HepG2 (cell line): ENCODE data around the gene RPL3. TPM values are rescaled to one million over a fixed set of nuclear protein-coding genes. Genes with fewer than 3 reads are reported as not detected.

Experiments used
- CEBPB ChIP-seq: IDR thresholded peaks from 2 replicates; pipeline ENCODE4 v1.6.1; 2011; ENCODE audit warnings: low read depth, low read length, improper control_type of control experiment, borderline replicate concordance
- RELA ChIP-seq: sonication (generic); formaldehyde crosslinking; IDR thresholded peaks from 2 replicates; pipeline ENCODE4 v1.4.0; 2020; ENCODE audit warnings: missing genetic modification reagents
- ZBTB21 ChIP-seq: sonication (generic); formaldehyde crosslinking; IDR thresholded peaks from 2 replicates; pipeline ENCODE4 v1.4.0; 2020; ENCODE audit warnings: missing genetic modification reagents
- ZKSCAN1 ChIP-seq: fragments of 150-350 bp; IDR thresholded peaks from 2 replicates; pipeline ENCODE4 v1.6.1; 2014; ENCODE audit warnings: low read length
- ZNF10 ChIP-seq: sonication (generic); formaldehyde crosslinking; IDR thresholded peaks from 2 replicates; pipeline ENCODE4 v1.4.0; 2020; ENCODE audit warnings: mild to moderate bottlenecking, low read depth, missing genetic modification reagents, borderline replicate concordance
- ZNF44 ChIP-seq: sonication (generic); formaldehyde crosslinking; IDR thresholded peaks from 2 replicates; pipeline ENCODE4 v1.5.1; 2020; ENCODE audit warnings: mild to moderate bottlenecking, missing genetic modification reagents
- ZSCAN25 ChIP-seq: sonication (generic); formaldehyde crosslinking; IDR thresholded peaks from 2 replicates; pipeline ENCODE4 v1.8.0; 2022; ENCODE audit warnings: mild to moderate bottlenecking, missing genetic modification reagents
- polyA plus RNA-seq, 8 experiments: library from polyadenylated mRNA; depleted of rRNA in 3 of 8; stranded (reverse) in 7 of 8; unstranded in 1 of 8; fragments of >200 nt; fragmentation: Illumina TruSeq in 4 of 8; extraction: Trizol in 4 of 8; gene quantifications; 2 replicates each; pipeline versions ENCODE4 v1.2.1 to v1.2.3, GENCODE V29; 2011 to 2016; ENCODE audit warnings: low read depth in 4 of 8, missing spikeins in 1 of 8, mixed read lengths in 1 of 8; ENCODE audit not compliant: insufficient read depth in 1 of 8
- total RNA-seq, 5 experiments: library from RNA; depleted of rRNA; stranded (reverse); fragments of >200 nt; fragmentation: Illumina TruSeq; extraction: Trizol; gene quantifications; 2 replicates each; pipeline ENCODE4 v1.2.3, GENCODE V29; 2016; ENCODE audit warnings: low read depth in 1 of 5
- TF ChIP-seq, protein P1 (sequence below), 2 experiments: sonication (generic) in 1 of 2; formaldehyde crosslinking in 1 of 2; IDR thresholded peaks; 2 replicates each; pipeline versions ENCODE4 v1.4.0 to v1.6.1; 2018 to 2020; ENCODE audit warnings: missing genetic modification reagents in 2 of 2, borderline replicate concordance in 1 of 2, low read depth in 1 of 2, mild to moderate bottlenecking in 1 of 2, missing biosample characterization in 1 of 2
- TF ChIP-seq, protein P2 (sequence below): sonication (generic); formaldehyde crosslinking; IDR thresholded peaks from 2 replicates; pipeline ENCODE4 v1.4.0; 2020; ENCODE audit warnings: missing genetic modification reagents
- TF ChIP-seq, protein P3 (sequence below): sonication (generic); formaldehyde crosslinking; IDR thresholded peaks from 2 replicates; pipeline ENCODE4 v1.5.1; 2020; ENCODE audit warnings: mild to moderate bottlenecking, moderate library complexity, missing genetic modification reagents
- TF ChIP-seq, protein P4 (sequence below): sonication (generic); formaldehyde crosslinking; IDR thresholded peaks from 2 replicates; pipeline ENCODE4 v1.8.0; 2022; ENCODE audit warnings: missing genetic modification reagents, mild to moderate bottlenecking, moderate library complexity, borderline replicate concordance
- TF ChIP-seq, protein P5 (sequence below): sonication (generic); formaldehyde crosslinking; IDR thresholded peaks from 2 replicates; pipeline ENCODE4 v1.9.0; 2022; ENCODE audit warnings: low read depth, missing genetic modification reagents
- TF ChIP-seq, protein P6 (sequence below): sonication (generic); formaldehyde crosslinking; IDR thresholded peaks from 2 replicates; pipeline ENCODE4 v1.4.0; 2020; ENCODE audit warnings: mild to moderate bottlenecking, low read depth, missing genetic modification reagents
- TF ChIP-seq, protein P7 (sequence below): sonication (generic); formaldehyde crosslinking; IDR thresholded peaks from 2 replicates; pipeline ENCODE4 v1.5.1; 2020; ENCODE audit warnings: mild to moderate bottlenecking, missing genetic modification reagents, moderate library complexity

RPL3 gene
- total and polyA plus RNA-seq, 2 of the 13 experiments (the other 11 are each of a cell fraction or from before 2014, with no cell fraction given) = 1,051 to 3,279 TPM

DNA sequence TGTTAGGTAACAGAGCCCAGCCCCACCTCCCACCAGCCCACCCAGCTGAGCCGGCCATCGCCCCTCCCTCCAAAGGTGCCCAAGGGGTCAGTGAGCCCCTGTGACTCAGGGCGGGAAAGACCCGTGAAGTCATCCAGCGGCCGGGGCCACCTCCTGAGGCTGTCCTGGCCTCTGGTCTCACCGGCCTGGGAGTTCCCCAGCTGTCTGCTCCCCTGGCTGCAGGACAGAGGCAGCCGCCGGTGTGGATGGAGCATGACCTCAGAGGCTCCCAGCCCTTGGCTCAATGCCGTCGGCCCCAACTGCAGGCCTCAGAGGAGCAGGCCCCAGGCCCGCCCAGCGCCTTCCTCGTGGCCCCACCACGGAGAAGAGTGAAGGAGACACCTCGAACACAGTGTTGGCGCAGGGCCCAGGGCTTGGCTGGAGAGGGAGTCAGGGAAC lies 28.7 kb downstream of the RPL3 start (continued):
- TF ChIP-seq, protein P1, sequence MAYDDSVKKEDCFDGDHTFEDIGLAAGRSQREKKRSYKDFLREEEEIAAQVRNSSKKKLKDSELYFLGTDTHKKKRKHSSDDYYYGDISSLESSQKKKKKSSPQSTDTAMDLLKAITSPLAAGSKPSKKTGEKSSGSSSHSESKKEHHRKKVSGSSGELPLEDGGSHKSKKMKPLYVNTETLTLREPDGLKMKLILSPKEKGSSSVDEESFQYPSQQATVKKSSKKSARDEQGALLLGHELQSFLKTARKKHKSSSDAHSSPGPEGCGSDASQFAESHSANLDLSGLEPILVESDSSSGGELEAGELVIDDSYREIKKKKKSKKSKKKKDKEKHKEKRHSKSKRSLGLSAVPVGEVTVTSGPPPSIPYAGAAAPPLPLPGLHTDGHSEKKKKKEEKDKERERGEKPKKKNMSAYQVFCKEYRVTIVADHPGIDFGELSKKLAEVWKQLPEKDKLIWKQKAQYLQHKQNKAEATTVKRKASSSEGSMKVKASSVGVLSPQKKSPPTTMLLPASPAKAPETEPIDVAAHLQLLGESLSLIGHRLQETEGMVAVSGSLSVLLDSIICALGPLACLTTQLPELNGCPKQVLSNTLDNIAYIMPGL (CRISPR knock-in tag; IDR thresholded peaks at IDR 0.05; ENCODE audit: borderline replicate concordance in 1 of 2, low read depth in 1 of 2) = 0 out of 4 replicates have a peak, but pooled peaks of 1 of the 2 experiments have one; percentile 22
- TF ChIP-seq, protein P2, sequence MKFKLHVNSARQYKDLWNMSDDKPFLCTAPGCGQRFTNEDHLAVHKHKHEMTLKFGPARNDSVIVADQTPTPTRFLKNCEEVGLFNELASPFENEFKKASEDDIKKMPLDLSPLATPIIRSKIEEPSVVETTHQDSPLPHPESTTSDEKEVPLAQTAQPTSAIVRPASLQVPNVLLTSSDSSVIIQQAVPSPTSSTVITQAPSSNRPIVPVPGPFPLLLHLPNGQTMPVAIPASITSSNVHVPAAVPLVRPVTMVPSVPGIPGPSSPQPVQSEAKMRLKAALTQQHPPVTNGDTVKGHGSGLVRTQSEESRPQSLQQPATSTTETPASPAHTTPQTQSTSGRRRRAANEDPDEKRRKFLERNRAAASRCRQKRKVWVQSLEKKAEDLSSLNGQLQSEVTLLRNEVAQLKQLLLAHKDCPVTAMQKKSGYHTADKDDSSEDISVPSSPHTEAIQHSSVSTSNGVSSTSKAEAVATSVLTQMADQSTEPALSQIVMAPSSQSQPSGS (CRISPR knock-in tag) = 0 out of 2 replicates have a peak, but pooled peaks have one; percentile 14
- TF ChIP-seq, protein P3, sequence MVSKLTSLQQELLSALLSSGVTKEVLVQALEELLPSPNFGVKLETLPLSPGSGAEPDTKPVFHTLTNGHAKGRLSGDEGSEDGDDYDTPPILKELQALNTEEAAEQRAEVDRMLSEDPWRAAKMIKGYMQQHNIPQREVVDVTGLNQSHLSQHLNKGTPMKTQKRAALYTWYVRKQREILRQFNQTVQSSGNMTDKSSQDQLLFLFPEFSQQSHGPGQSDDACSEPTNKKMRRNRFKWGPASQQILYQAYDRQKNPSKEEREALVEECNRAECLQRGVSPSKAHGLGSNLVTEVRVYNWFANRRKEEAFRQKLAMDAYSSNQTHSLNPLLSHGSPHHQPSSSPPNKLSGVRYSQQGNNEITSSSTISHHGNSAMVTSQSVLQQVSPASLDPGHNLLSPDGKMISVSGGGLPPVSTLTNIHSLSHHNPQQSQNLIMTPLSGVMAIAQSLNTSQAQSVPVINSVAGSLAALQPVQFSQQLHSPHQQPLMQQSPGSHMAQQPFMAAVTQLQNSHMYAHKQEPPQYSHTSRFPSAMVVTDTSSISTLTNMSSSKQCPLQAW (CRISPR knock-in tag) = peak; percentile 58; the same call in 1 of the 2 replicates
- TF ChIP-seq RELA (peak; percentile 88; the same call in 1 of the 2 replicates), ZNF44 (no peak), ZBTB21 (CRISPR knock-in tag) (0 out of 2 replicates have a peak, but pooled peaks have one; percentile 16), ZNF10 (CRISPR knock-in tag) (no peak), ZKSCAN1 (no peak), CEBPB (no peak), ZSCAN25 (CRISPR knock-in tag) (peak; percentile 63; the same call in 1 of the 2 replicates)
- TF ChIP-seq, protein P4, sequence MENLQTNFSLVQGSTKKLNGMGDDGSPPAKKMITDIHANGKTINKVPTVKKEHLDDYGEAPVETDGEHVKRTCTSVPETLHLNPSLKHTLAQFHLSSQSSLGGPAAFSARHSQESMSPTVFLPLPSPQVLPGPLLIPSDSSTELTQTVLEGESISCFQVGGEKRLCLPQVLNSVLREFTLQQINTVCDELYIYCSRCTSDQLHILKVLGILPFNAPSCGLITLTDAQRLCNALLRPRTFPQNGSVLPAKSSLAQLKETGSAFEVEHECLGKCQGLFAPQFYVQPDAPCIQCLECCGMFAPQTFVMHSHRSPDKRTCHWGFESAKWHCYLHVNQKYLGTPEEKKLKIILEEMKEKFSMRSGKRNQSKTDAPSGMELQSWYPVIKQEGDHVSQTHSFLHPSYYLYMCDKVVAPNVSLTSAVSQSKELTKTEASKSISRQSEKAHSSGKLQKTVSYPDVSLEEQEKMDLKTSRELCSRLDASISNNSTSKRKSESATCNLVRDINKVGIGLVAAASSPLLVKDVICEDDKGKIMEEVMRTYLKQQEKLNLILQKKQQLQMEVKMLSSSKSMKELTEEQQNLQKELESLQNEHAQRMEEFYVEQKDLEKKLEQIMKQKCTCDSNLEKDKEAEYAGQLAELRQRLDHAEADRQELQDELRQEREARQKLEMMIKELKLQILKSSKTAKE (CRISPR knock-in tag) = peak; percentile 62; the same call in 1 of the 2 replicates
- TF ChIP-seq, protein P5, sequence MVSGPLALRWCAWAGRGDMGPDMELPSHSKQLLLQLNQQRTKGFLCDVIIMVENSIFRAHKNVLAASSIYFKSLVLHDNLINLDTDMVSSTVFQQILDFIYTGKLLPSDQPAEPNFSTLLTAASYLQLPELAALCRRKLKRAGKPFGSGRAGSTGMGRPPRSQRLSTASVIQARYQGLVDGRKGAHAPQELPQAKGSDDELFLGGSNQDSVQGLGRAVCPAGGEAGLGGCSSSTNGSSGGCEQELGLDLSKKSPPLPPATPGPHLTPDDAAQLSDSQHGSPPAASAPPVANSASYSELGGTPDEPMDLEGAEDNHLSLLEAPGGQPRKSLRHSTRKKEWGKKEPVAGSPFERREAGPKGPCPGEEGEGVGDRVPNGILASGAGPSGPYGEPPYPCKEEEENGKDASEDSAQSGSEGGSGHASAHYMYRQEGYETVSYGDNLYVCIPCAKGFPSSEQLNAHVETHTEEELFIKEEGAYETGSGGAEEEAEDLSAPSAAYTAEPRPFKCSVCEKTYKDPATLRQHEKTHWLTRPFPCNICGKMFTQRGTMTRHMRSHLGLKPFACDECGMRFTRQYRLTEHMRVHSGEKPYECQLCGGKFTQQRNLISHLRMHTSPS = peak; percentile 38; the same call in 1 of the 2 replicates
- TF ChIP-seq, protein P6, sequence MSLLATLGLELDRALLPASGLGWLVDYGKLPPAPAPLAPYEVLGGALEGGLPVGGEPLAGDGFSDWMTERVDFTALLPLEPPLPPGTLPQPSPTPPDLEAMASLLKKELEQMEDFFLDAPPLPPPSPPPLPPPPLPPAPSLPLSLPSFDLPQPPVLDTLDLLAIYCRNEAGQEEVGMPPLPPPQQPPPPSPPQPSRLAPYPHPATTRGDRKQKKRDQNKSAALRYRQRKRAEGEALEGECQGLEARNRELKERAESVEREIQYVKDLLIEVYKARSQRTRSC (CRISPR knock-in tag) = no peak
- TF ChIP-seq, protein P7, sequence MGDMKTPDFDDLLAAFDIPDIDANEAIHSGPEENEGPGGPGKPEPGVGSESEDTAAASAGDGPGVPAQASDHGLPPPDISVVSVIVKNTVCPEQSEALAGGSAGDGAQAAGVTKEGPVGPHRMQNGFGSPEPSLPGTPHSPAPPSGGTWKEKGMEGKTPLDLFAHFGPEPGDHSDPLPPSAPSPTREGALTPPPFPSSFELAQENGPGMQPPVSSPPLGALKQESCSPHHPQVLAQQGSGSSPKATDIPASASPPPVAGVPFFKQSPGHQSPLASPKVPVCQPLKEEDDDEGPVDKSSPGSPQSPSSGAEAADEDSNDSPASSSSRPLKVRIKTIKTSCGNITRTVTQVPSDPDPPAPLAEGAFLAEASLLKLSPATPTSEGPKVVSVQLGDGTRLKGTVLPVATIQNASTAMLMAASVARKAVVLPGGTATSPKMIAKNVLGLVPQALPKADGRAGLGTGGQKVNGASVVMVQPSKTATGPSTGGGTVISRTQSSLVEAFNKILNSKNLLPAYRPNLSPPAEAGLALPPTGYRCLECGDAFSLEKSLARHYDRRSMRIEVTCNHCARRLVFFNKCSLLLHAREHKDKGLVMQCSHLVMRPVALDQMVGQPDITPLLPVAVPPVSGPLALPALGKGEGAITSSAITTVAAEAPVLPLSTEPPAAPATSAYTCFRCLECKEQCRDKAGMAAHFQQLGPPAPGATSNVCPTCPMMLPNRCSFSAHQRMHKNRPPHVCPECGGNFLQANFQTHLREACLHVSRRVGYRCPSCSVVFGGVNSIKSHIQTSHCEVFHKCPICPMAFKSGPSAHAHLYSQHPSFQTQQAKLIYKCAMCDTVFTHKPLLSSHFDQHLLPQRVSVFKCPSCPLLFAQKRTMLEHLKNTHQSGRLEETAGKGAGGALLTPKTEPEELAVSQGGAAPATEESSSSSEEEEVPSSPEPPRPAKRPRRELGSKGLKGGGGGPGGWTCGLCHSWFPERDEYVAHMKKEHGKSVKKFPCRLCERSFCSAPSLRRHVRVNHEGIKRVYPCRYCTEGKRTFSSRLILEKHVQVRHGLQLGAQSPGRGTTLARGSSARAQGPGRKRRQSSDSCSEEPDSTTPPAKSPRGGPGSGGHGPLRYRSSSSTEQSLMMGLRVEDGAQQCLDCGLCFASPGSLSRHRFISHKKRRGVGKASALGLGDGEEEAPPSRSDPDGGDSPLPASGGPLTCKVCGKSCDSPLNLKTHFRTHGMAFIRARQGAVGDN (CRISPR knock-in tag) = peak; percentile 89
